Hepatocyte (in vitro differentiated cells): ENCODE data around the gene CCDC185. TPM values are rescaled to one million over a fixed set of nuclear protein-coding genes. Genes with fewer than 3 reads are reported as not detected.

Experiments
- DNase-seq: peaks from one replicate; pipeline ENCODE4 v3.0.0-alpha.2; 2016; ENCODE audit warnings: low spot score
- H2AFZ ChIP-seq: fragments of 200-600 bp; sonication (generic); 2 replicates; pipeline ENCODE4 v1.6.0; 2016; ENCODE audit warnings: antibody characterized with exemption, mild to moderate bottlenecking
- H3K27ac ChIP-seq: fragments of 200-600 bp; sonication (generic); 2 replicates; pipeline ENCODE4 v1.5.1; 2016; ENCODE audit warnings: mild to moderate bottlenecking
- H3K27me3 ChIP-seq: fragments of 200-600 bp; sonication (generic); 2 replicates; pipeline ENCODE4 v1.6.1; 2016
- H3K36me3 ChIP-seq: fragments of 200-600 bp; sonication (generic); replicated peaks from 2 replicates; pipeline ENCODE4 v1.5.1; 2016; ENCODE audit warnings: low read depth; ENCODE audit not compliant: insufficient read depth
- H3K4me1 ChIP-seq: fragments of 200-600 bp; sonication (generic); 2 replicates; pipeline ENCODE4 v1.5.1; 2016; ENCODE audit warnings: mild to moderate bottlenecking, moderate library complexity; ENCODE audit not compliant: insufficient read depth
- H3K4me2 ChIP-seq: fragments of 200-600 bp; sonication (generic); 2 replicates; pipeline ENCODE4 v1.6.0; 2016
- H3K4me3 ChIP-seq: fragments of 200-600 bp; sonication (generic); 2 replicates; pipeline ENCODE4 v1.5.1; 2016; ENCODE audit warnings: mild to moderate bottlenecking
- H3K79me2 ChIP-seq: fragments of 200-600 bp; sonication (generic); 2 replicates; pipeline ENCODE4 v1.6.0; 2017; ENCODE audit warnings: mild to moderate bottlenecking
- H3K9me2 ChIP-seq: fragments of 200-600 bp; sonication (generic); replicated peaks from 2 replicates; pipeline ENCODE4 v1.6.0; 2017; ENCODE audit warnings: mild to moderate bottlenecking; ENCODE audit not compliant: insufficient read depth
- H3K9me3 ChIP-seq: fragments of 200-600 bp; sonication (generic); 2 replicates; pipeline ENCODE4 v1.5.1; 2016; ENCODE audit warnings: low read depth, mild to moderate bottlenecking
- H4K20me1 ChIP-seq: fragments of 200-600 bp; sonication (generic); 2 replicates; pipeline ENCODE4 v1.6.0; 2016; ENCODE audit warnings: mild to moderate bottlenecking; ENCODE audit not compliant: insufficient read depth, poor library complexity, severe bottlenecking
- CTCF ChIP-seq: fragments of 200-600 bp; sonication (generic); IDR thresholded peaks from 2 replicates; pipeline ENCODE4 v1.5.1; 2016; ENCODE audit warnings: antibody characterized with exemption, mild to moderate bottlenecking; ENCODE audit not compliant: poor library complexity
- EZH2 ChIP-seq: fragments of 200-600 bp; sonication (generic); IDR thresholded peaks from 2 replicates; pipeline ENCODE4 v1.6.1; 2016; ENCODE audit warnings: antibody characterized with exemption, mild to moderate bottlenecking, borderline replicate concordance
- EZH2phosphoT487 ChIP-seq: fragments of 200-600 bp; sonication (generic); IDR thresholded peaks from one replicate; pipeline ENCODE4 v1.6.1; 2018; ENCODE audit warnings: antibody characterized with exemption, mild to moderate bottlenecking, low read depth, moderate library complexity; ENCODE audit not compliant: unreplicated experiment, severe bottlenecking
- WGBS: methylation state at CpG from one replicate; pipeline ENCODE4 v1.1.6; 2016; ENCODE audit warnings: low lambda C conversion rate; ENCODE audit errors: missing lambda C conversion rate; 5-methylcytosine and 5-hydroxymethylcytosine counted together
- polyA plus RNA-seq: library from polyadenylated mRNA; unstranded; fragments of >200 nt; fragmentation: Nextera tagmentation; extraction: Ambion mirVana; gene quantifications from 2 replicates; pipeline ENCODE4 v1.2.1, GENCODE V29; 2016
- total RNA-seq: library from RNA; depleted of rRNA; stranded (reverse); fragments of >200 nt; gene quantifications from 2 replicates; pipeline ENCODE4 v1.2.3, GENCODE V29; 2014

CCDC185 gene
- total RNA-seq (not detected in 2 replicates), polyA plus RNA-seq (not detected in 2 replicates)

- Histone ChIP-seq H3K27me3 (no peaks in the 10 kb centered on the region), H2AFZ (no peak within 1 kb of the TSS), H3K9me2 (no peaks in the 10 kb centered on the region), H3K9me3 (no peaks in the 10 kb centered on the region), H4K20me1 (no peaks in the 10 kb centered on the region), H3K4me2 (no peak within 1 kb of the TSS), H3K4me1 (no peaks in the 10 kb centered on the region), H3K27ac (no peak within 1 kb of the TSS), H3K4me3 (no peak within 1 kb of the TSS), H3K36me3 (no peaks in the 10 kb centered on the region), H3K79me2 (no peaks in the 10 kb centered on the region)
- WGBS = 92% methylated on average over 40 of the region's 73 CpGs
- no peak for TF ChIP-seq EZH2
- no peak for TF ChIP-seq CTCF
- TF ChIP-seq EZH2phosphoT487 = no peak
- no peak for DNase-seq
Observed at GRCh38 chr1:223393275-223394214, at the start of gene CCDC185. Gene CCDC185, plus strand, starts transcription at chr1:223393415. Its CDS starts 61 bp downstream, at chr1:223393476.

GRCh38 chr1:223343692-223344091, 49.5 kb upstream of the CCDC185 start:
- TF ChIP-seq EZH2 (no peak), CTCF (no peak), EZH2phosphoT487 (no peak)

GRCh38 chr1:223344491-223344890, 48.7 kb upstream of the CCDC185 start:
- no peaks in the 10 kb centered on the region for H3K36me3 ChIP-seq
- H2AFZ ChIP-seq = no peak overlapping the region
- TF ChIP-seq EZH2 = no peak
- TF ChIP-seq EZH2phosphoT487 = no peak
- TF ChIP-seq CTCF = no peak
- H3K4me3 ChIP-seq = no peak overlapping the region
- no peak overlapping the region for H3K27ac ChIP-seq
- H3K9me2 ChIP-seq = no peaks in the 10 kb centered on the region
- no peaks in the 10 kb centered on the region for H3K79me2 ChIP-seq
- no peaks in the 10 kb centered on the region for H4K20me1 ChIP-seq
- peak overlapping the region; percentile 11 for H3K4me2 ChIP-seq
- no peak for DNase-seq
- H3K9me3 ChIP-seq = no peaks in the 10 kb centered on the region
- peaks cover 16% of the 10 kb centered on the region for H3K4me1 ChIP-seq
- no peaks in the 10 kb centered on the region for H3K27me3 ChIP-seq
- 70% methylated on average over 6 of the region's 6 CpGs for WGBS

More at GRCh38 chr1:223343692-223344091, 49.5 kb upstream of the CCDC185 start:
- Histone ChIP-seq H3K27me3 (no peaks in the 10 kb centered on the region), H3K9me2 (no peaks in the 10 kb centered on the region), H3K9me3 (no peaks in the 10 kb centered on the region), H4K20me1 (no peaks in the 10 kb centered on the region), H3K27ac (no peak overlapping the region), H3K79me2 (no peaks in the 10 kb centered on the region), H3K4me3 (no peak overlapping the region), H3K36me3 (no peaks in the 10 kb centered on the region), H2AFZ (no peak overlapping the region), H3K4me1 (peaks cover 16% of the 10 kb centered on the region), H3K4me2 (no peak overlapping the region)
- no peak for DNase-seq
- 53% methylated on average over 3 of the region's 3 CpGs for WGBS
